ENCODE data around the gene DOC2A. TPM values are rescaled to one million over a fixed set of nuclear protein-coding genes. Genes with fewer than 3 reads are reported as not detected.
A peak's percentile ranks its signal among the peaks of the same experiment; 100 is the strongest.

The DOC2A gene
- total RNA-seq (1 to 10 TPM; 2.5 to 2.7 TPM), polyA plus RNA-seq (ENCODE audit: insufficient read length in 6 of 6) (1 to 10 TPM in 5 of 6 donors, under 1 TPM in 1; 0.77 to 5.1 (median 3.2) TPM)
- long read RNA-seq, donor 1, result 0 reads
- long read RNA-seq, donor 2, result 0 reads
- long read RNA-seq, donor 3, result 0 reads
- long read RNA-seq, donor 4, result 0 reads
- long read RNA-seq, donor 5, result 0 reads
- long read RNA-seq, donor 6, partial matches to known transcripts, result 10 of 11 reads
- long read RNA-seq, donor 6, other reads (novel, unspliced or antisense), result 0 of 11 reads
- long read RNA-seq, donor 7, result 0 reads
- long read RNA-seq, donor 8, result 0 reads
- long read RNA-seq, donor 9, result 0 reads
- long read RNA-seq, donor 10, result 0 reads
- long read RNA-seq, donor 11, result 0 reads
- long read RNA-seq, donor 12, partial matches to known transcripts, result 0 of 1 reads
- long read RNA-seq, donor 12, other reads (novel, unspliced or antisense), result 0 of 1 reads

GRCh38 chr16:30010844-30011713 is at the start of gene DOC2A:
Gene DOC2A (minus strand): TSS chr16:30011027. CDS start chr16:30010222, 805 bp downstream.
- DNase-seq (peak in 1 of 4 donors; percentile 74), ATAC-seq (peak; percentile 51)
- peaks cover 29 to 64% of the 10 kb centered on the region in 2 donors for H3K27me3 ChIP-seq
- H3K27ac ChIP-seq, result no peak within 1 kb of the TSS
- H3K4me1 ChIP-seq, result peaks cover 12 to 16% of the 10 kb centered on the region in 2 donors
- peak within 1 kb of the TSS; percentile 15 to 28 for H3K4me3 ChIP-seq
- H3K9me3 ChIP-seq, result no peaks in the 10 kb centered on the region
- intact Hi-C loops (cut with DNase I), result no loop called here
- H3K36me3 ChIP-seq, result no peaks in the 10 kb centered on the region
- TF ChIP-seq CTCF (IDR thresholded peaks at IDR 0.05), result no peak

- ATAC-seq, result no peak
- intact Hi-C loops (cut with DNase I), result no loop called here
- DNase-seq, result peak in 1 of 4 donors; percentile 43
Measured at GRCh38 chr16:30060346-30060745, 49.5 kb upstream of the DOC2A start.

GRCh38 chr16:30054959-30055553 is 44.2 kb upstream of the DOC2A start:
- H3K36me3 ChIP-seq, result no peaks in the 10 kb centered on the region
- H3K4me1 ChIP-seq, result peaks cover 11 to 30% of the 10 kb centered on the region in 2 donors
- peak; percentile 49 for ATAC-seq
- peak in 2 of 4 donors; percentile 41 to 82 for DNase-seq
- H3K27ac ChIP-seq, result no peak overlapping the region
- intact Hi-C loops (cut with DNase I), result no loop called here
- peak in 1 of 2 donors; percentile 37 for TF ChIP-seq CTCF (IDR thresholded peaks at IDR 0.05)
- no peaks in the 10 kb centered on the region for H3K9me3 ChIP-seq
- H3K4me3 ChIP-seq, result no peak overlapping the region
- H3K27me3 ChIP-seq, result no peaks in the 10 kb centered on the region

More at GRCh38 chr16:30060346-30060745, 49.5 kb upstream of the DOC2A start:
- Histone ChIP-seq H3K36me3 (no peaks in the 10 kb centered on the region), H3K4me3 (no peak overlapping the region), H3K27ac (peak overlapping the region in 1 of 2 donors; percentile 19), H3K27me3 (no peaks in the 10 kb centered on the region), H3K9me3 (no peaks in the 10 kb centered on the region), H3K4me1 (peaks cover 13 to 20% of the 10 kb centered on the region in 2 donors)
- TF ChIP-seq CTCF (IDR thresholded peaks at IDR 0.05), result no peak

- ATAC-seq (no peak), DNase-seq (no peak)
- TF ChIP-seq CTCF (IDR thresholded peaks at IDR 0.05), result no peak
- Histone ChIP-seq H3K4me3 (no peak overlapping the region), H3K9me3 (no peaks in the 10 kb centered on the region), H3K27ac (no peak overlapping the region), H3K36me3 (no peaks in the 10 kb centered on the region), H3K4me1 (peaks cover 11 to 30% of the 10 kb centered on the region in 2 donors), H3K27me3 (no peaks in the 10 kb centered on the region)
- intact Hi-C loops (cut with DNase I), result no loop called here
Measured at GRCh38 chr16:30054451-30054850, 43.6 kb upstream of the DOC2A start.

Measured in left lung (tissue), 14 donors.